Erythroblast (primary cell): ENCODE data around the gene ZNF469.

Source experiments
- GATA1 ChIP-seq: IDR thresholded peaks from 2 replicates; pipeline ENCODE4 v1.6.1; 2011; ENCODE audit warnings: low read depth, mild to moderate bottlenecking, control low read depth, low read length, moderate library complexity
- POLR2A ChIP-seq: IDR thresholded peaks from 2 replicates; pipeline ENCODE4 v1.6.1; 2011; ENCODE audit warnings: mild to moderate bottlenecking, low read length

- TF ChIP-seq POLR2A (no peak), GATA1 (no peak)
These were observed 8.7 kb upstream of the ZNF469 start for GRCh38 chr16:88373927-88374492.
